Ishikawa (cell line): ENCODE measurements around the gene YDJC.

ENCODE experiments used
- CEBPB ChIP-seq: IDR thresholded peaks from 2 replicates; pipeline ENCODE4 v1.6.1; 2012
- CREB1 ChIP-seq: IDR thresholded peaks from 2 replicates; pipeline ENCODE4 v1.6.1; 2012; ENCODE audit warnings: low read depth
- EGR1 ChIP-seq: IDR thresholded peaks from 2 replicates; pipeline ENCODE4 v1.6.1; 2012
- EP300 ChIP-seq: IDR thresholded peaks from 2 replicates; pipeline ENCODE4 v1.6.1; 2012; ENCODE audit warnings: borderline replicate concordance
- FOXM1 ChIP-seq: IDR thresholded peaks from 2 replicates; pipeline ENCODE4 v1.6.1; 2012; ENCODE audit warnings: low read depth, borderline replicate concordance
- MAX ChIP-seq: IDR thresholded peaks from 2 replicates; pipeline ENCODE4 v1.6.1; 2012
- NFIC ChIP-seq: IDR thresholded peaks from 2 replicates; pipeline ENCODE4 v1.6.1; 2012
- RAD21 ChIP-seq: IDR thresholded peaks from 2 replicates; pipeline ENCODE4 v1.6.1; 2012; ENCODE audit warnings: low read depth
- REST ChIP-seq: IDR thresholded peaks from 2 replicates; pipeline ENCODE4 v1.6.1; 2012; ENCODE audit warnings: low read depth, mild to moderate bottlenecking
- TAF1 ChIP-seq: IDR thresholded peaks from 2 replicates; pipeline ENCODE4 v1.6.1; 2012; ENCODE audit warnings: low read depth, mild to moderate bottlenecking
- TCF12 ChIP-seq: IDR thresholded peaks from 2 replicates; pipeline ENCODE4 v1.6.1; 2012; ENCODE audit warnings: low read depth
- TEAD4 ChIP-seq: IDR thresholded peaks from 2 replicates; pipeline ENCODE4 v1.6.1; 2012
- USF1 ChIP-seq: IDR thresholded peaks from 2 replicates; pipeline ENCODE4 v1.6.1; 2012
- YY1 ChIP-seq: IDR thresholded peaks from 2 replicates; pipeline ENCODE4 v1.6.1; 2012; ENCODE audit warnings: low read depth
- ZBTB7A ChIP-seq: IDR thresholded peaks from 2 replicates; pipeline ENCODE4 v1.6.1; 2012; ENCODE audit warnings: low read depth

The YDJC gene

GRCh38 chr22:21587803-21588611, 41.8 kb downstream of the YDJC start:
- TF ChIP-seq CEBPB (no peak), MAX (no peak), CREB1 (no peak), NFIC (no peak), EP300 (no peak), FOXM1 (no peak), TAF1 (no peak), RAD21 (no peak), EGR1 (no peak), REST (no peak), TEAD4 (no peak), YY1 (no peak), ZBTB7A (no peak), TCF12 (no peak), USF1 (no peak)

- TF ChIP-seq REST, result no peak
- TF ChIP-seq TEAD4, result no peak
- TF ChIP-seq EP300, result no peak
- TF ChIP-seq CREB1, result no peak
- TF ChIP-seq EGR1, result no peak
- no peak for TF ChIP-seq CEBPB
- TF ChIP-seq NFIC, result no peak
- TF ChIP-seq RAD21, result no peak
Observed at GRCh38 chr22:21585389-21585788, 44.4 kb downstream of the YDJC start.

GRCh38 chr22:21582801-21583740, 46.8 kb downstream of the YDJC start:
- TF ChIP-seq TCF12 (no peak), TEAD4 (no peak), REST (no peak), YY1 (no peak), FOXM1 (no peak), TAF1 (no peak), EP300 (no peak), ZBTB7A (no peak), NFIC (no peak)

GRCh38 chr22:21579474-21579851, 50.4 kb downstream of the YDJC start:
- no peak for TF ChIP-seq CEBPB
- TF ChIP-seq MAX, result no peak
- TF ChIP-seq REST, result no peak
- no peak for TF ChIP-seq CREB1
- TF ChIP-seq YY1, result no peak
- TF ChIP-seq EP300, result no peak
- TF ChIP-seq NFIC, result no peak
- TF ChIP-seq TEAD4, result no peak
- no peak for TF ChIP-seq TAF1
- TF ChIP-seq FOXM1, result no peak
- no peak for TF ChIP-seq EGR1
- no peak for TF ChIP-seq TCF12
